Smooth muscle cell of the brain vasculature (primary cell): Measurements from ENCODE around the gene USP32.
A peak's percentile ranks its signal among the peaks of the same experiment; 100 is the strongest.

Experiments used
- DNase-seq: peaks from one replicate; pipeline ENCODE4 v3.0.0-alpha.2; 2012; ENCODE audit warnings: low read depth, low spot score

Gene USP32

GRCh38 chr17:60155427-60155814 lies 236.5 kb downstream of the USP32 start:
- DNase-seq = no peak

- no peak for DNase-seq
These were observed 237.1 kb downstream of the USP32 start for GRCh38 chr17:60154616-60155426.

- DNase-seq = no peak
These were observed 238.1 kb downstream of the USP32 start for GRCh38 chr17:60153606-60154390.

- no peak for DNase-seq
These were observed 240.6 kb downstream of the USP32 start for GRCh38 chr17:60151355-60151754.

- DNase-seq = no peak
These were observed 242.0 kb downstream of the USP32 start, which contains the start of gene CA4 for GRCh38 chr17:60149691-60150582. TSS of gene CA4 (plus strand) at chr17:60149973. CDS start at chr17:60150035, 62 bp downstream.

GRCh38 chr17:60148373-60148772 lies 243.6 kb downstream of the USP32 start:
- no peak for DNase-seq

GRCh38 chr17:60147553-60148223 lies 244.2 kb downstream of the USP32 start:
- no peak for DNase-seq

- no peak for DNase-seq
These were observed 245.7 kb downstream of the USP32 start for GRCh38 chr17:60146206-60146605.

- DNase-seq = no peak
These were observed 246.7 kb downstream of the USP32 start for GRCh38 chr17:60145006-60145935.

GRCh38 chr17:60142872-60143499 lies 248.9 kb downstream of the USP32 start:
- DNase-seq = peak; percentile 68

- DNase-seq = no peak
These were observed 250.6 kb downstream of the USP32 start for GRCh38 chr17:60141111-60142018.

GRCh38 chr17:60139438-60140285 lies 252.3 kb downstream of the USP32 start:
- no peak for DNase-seq

- DNase-seq = no peak
These were observed 253.0 kb downstream of the USP32 start for GRCh38 chr17:60138769-60139437.

- DNase-seq = no peak
These were observed 254.2 kb downstream of the USP32 start for GRCh38 chr17:60137731-60138130.

- DNase-seq = no peak
These were observed 255.8 kb downstream of the USP32 start for GRCh38 chr17:60135951-60136666.
